ENCODE measurements around the gene BACH2.

The BACH2 gene

GRCh38 chr6:90179190-90180169 lies 117.2 kb downstream of the BACH2 start:
- H3K4me3 ChIP-seq (ENCODE audit: low read depth, low read length): no peak overlapping the region
- H3K36me3 ChIP-seq (ENCODE audit: control insufficient read depth, insufficient read depth, low read length): no peaks in the 10 kb centered on the region
- no peaks in the 10 kb centered on the region for H3K9me3 ChIP-seq (ENCODE audit: control insufficient read depth, insufficient read depth, low read depth, low read length)
- no peaks in the 10 kb centered on the region for H3K27me3 ChIP-seq (ENCODE audit: control insufficient read depth, insufficient read depth, low read length)
- no peak overlapping the region for H3K9ac ChIP-seq (ENCODE audit: low read length)
- H3K27ac ChIP-seq (ENCODE audit: low read depth, low read length): no peak overlapping the region
- H3K4me1 ChIP-seq (ENCODE audit: control insufficient read depth, insufficient read depth, low read length): peaks cover 5% of the 10 kb centered on the region; the same call in 1 of the 2 replicates

DNA sequence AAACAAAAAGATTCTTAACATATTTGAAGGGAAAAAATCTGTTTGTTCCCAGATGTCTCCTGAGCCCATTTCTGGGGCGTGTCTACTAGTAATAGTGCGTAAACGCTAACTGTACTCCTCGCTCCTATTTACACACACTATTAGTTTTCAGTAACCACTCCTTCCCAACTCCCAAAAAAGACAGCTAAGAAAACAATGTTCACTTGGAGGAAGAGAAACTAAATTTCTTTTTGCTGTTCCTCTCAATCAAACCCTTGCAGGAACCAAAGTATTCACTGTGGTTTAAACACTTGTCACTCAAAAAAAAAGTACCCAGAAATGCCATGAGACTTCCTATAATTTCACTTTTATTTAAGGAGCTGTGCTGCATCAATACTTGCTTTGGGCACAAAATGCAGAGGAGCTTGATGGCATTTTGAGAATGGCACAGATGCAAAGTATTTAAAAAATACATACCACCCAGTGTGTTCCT lies 118.2 kb downstream of the BACH2 start:
- no peak overlapping the region for H3K27ac ChIP-seq (ENCODE audit: low read depth, low read length)
- 0 out of 2 replicates have a peak, but pooled peaks cover 5% of the 10 kb centered on the region for H3K4me1 ChIP-seq (ENCODE audit: control insufficient read depth, insufficient read depth, low read length)
- no peaks in the 10 kb centered on the region for H3K9me3 ChIP-seq (ENCODE audit: control insufficient read depth, insufficient read depth, low read depth, low read length)
- H3K27me3 ChIP-seq (ENCODE audit: control insufficient read depth, insufficient read depth, low read length): no peaks in the 10 kb centered on the region
- no peaks in the 10 kb centered on the region for H3K36me3 ChIP-seq (ENCODE audit: control insufficient read depth, insufficient read depth, low read length)
- H3K9ac ChIP-seq (ENCODE audit: low read length): no peak overlapping the region
- H3K4me3 ChIP-seq (ENCODE audit: low read depth, low read length): no peak overlapping the region

GRCh38 chr6:90177544-90178383 lies 118.9 kb downstream of the BACH2 start:
- H3K4me1 ChIP-seq (ENCODE audit: control insufficient read depth, insufficient read depth, low read length): 0 out of 2 replicates have a peak, but pooled peaks cover 5% of the 10 kb centered on the region
- H3K36me3 ChIP-seq (ENCODE audit: control insufficient read depth, insufficient read depth, low read length): no peaks in the 10 kb centered on the region
- no peak overlapping the region for H3K27ac ChIP-seq (ENCODE audit: low read depth, low read length)
- H3K9me3 ChIP-seq (ENCODE audit: control insufficient read depth, insufficient read depth, low read depth, low read length): no peaks in the 10 kb centered on the region
- H3K9ac ChIP-seq (ENCODE audit: low read length): no peak overlapping the region
- no peaks in the 10 kb centered on the region for H3K27me3 ChIP-seq (ENCODE audit: control insufficient read depth, insufficient read depth, low read length)
- H3K4me3 ChIP-seq (ENCODE audit: low read depth, low read length): no peak overlapping the region

GRCh38 chr6:90175627-90176538 lies 120.8 kb downstream of the BACH2 start:
- Histone ChIP-seq H3K4me3 (ENCODE audit: low read depth, low read length) (no peak overlapping the region), H3K9ac (ENCODE audit: low read length) (no peak overlapping the region), H3K36me3 (ENCODE audit: control insufficient read depth, insufficient read depth, low read length) (no peaks in the 10 kb centered on the region), H3K9me3 (ENCODE audit: control insufficient read depth, insufficient read depth, low read depth, low read length) (no peaks in the 10 kb centered on the region), H3K27me3 (ENCODE audit: control insufficient read depth, insufficient read depth, low read length) (no peaks in the 10 kb centered on the region), H3K27ac (ENCODE audit: low read depth, low read length) (no peak overlapping the region), H3K4me1 (ENCODE audit: control insufficient read depth, insufficient read depth, low read length) (0 out of 2 replicates have a peak, but pooled peaks cover 5% of the 10 kb centered on the region)

GRCh38 chr6:90173262-90173925 lies 123.2 kb downstream of the BACH2 start:
- Histone ChIP-seq H3K36me3 (ENCODE audit: control insufficient read depth, insufficient read depth, low read length) (no peaks in the 10 kb centered on the region), H3K27me3 (ENCODE audit: control insufficient read depth, insufficient read depth, low read length) (no peaks in the 10 kb centered on the region), H3K4me1 (ENCODE audit: control insufficient read depth, insufficient read depth, low read length) (0 out of 2 replicates have a peak, but pooled peaks cover 5% of the 10 kb centered on the region), H3K9me3 (ENCODE audit: control insufficient read depth, insufficient read depth, low read depth, low read length) (no peaks in the 10 kb centered on the region), H3K9ac (ENCODE audit: low read length) (no peak overlapping the region), H3K27ac (ENCODE audit: low read depth, low read length) (no peak overlapping the region), H3K4me3 (ENCODE audit: low read depth, low read length) (no peak overlapping the region)

- no peaks in the 10 kb centered on the region for H3K9me3 ChIP-seq (ENCODE audit: control insufficient read depth, insufficient read depth, low read depth, low read length)
- 0 out of 2 replicates have a peak, but pooled peaks cover under 1% of the 10 kb centered on the region for H3K4me1 ChIP-seq (ENCODE audit: control insufficient read depth, insufficient read depth, low read length)
- no peak overlapping the region for H3K27ac ChIP-seq (ENCODE audit: low read depth, low read length)
- no peaks in the 10 kb centered on the region for H3K36me3 ChIP-seq (ENCODE audit: control insufficient read depth, insufficient read depth, low read length)
- H3K9ac ChIP-seq (ENCODE audit: low read length): no peak overlapping the region
- no peaks in the 10 kb centered on the region for H3K27me3 ChIP-seq (ENCODE audit: control insufficient read depth, insufficient read depth, low read length)
- H3K4me3 ChIP-seq (ENCODE audit: low read depth, low read length): no peak overlapping the region
These were observed 126.0 kb downstream of the BACH2 start for GRCh38 chr6:90170601-90171000.

DNA sequence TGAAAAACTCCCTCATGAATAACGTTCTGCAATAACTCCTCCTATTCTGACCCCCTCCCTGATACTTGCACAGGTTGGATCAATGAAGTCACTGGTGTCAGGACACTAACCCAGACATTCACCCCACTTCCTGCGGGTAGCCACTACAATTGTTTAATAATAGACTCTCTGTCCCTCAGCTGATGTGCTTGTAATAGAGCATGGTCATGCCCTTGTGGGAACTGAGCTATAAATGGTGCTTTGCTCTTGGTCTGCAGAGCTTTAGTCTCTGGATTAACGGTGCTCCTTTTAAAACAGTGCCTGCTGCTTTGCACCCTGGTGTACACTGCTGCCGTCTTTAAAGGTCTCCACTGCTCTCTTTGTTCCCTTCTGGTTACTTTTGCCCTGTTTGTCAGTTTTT lies 127.3 kb downstream of the BACH2 start:
- Histone ChIP-seq H3K27me3 (ENCODE audit: control insufficient read depth, insufficient read depth, low read length) (no peaks in the 10 kb centered on the region), H3K9ac (ENCODE audit: low read length) (no peak overlapping the region), H3K36me3 (ENCODE audit: control insufficient read depth, insufficient read depth, low read length) (no peaks in the 10 kb centered on the region), H3K4me1 (ENCODE audit: control insufficient read depth, insufficient read depth, low read length) (no peaks in the 10 kb centered on the region), H3K9me3 (ENCODE audit: control insufficient read depth, insufficient read depth, low read depth, low read length) (no peaks in the 10 kb centered on the region), H3K27ac (ENCODE audit: low read depth, low read length) (no peak overlapping the region), H3K4me3 (ENCODE audit: low read depth, low read length) (no peak overlapping the region)

- Histone ChIP-seq H3K27ac (ENCODE audit: low read depth, low read length) (no peak overlapping the region), H3K4me1 (ENCODE audit: control insufficient read depth, insufficient read depth, low read length) (no peaks in the 10 kb centered on the region), H3K27me3 (ENCODE audit: control insufficient read depth, insufficient read depth, low read length) (no peaks in the 10 kb centered on the region), H3K4me3 (ENCODE audit: low read depth, low read length) (no peak overlapping the region), H3K9me3 (ENCODE audit: control insufficient read depth, insufficient read depth, low read depth, low read length) (no peaks in the 10 kb centered on the region), H3K36me3 (ENCODE audit: control insufficient read depth, insufficient read depth, low read length) (no peaks in the 10 kb centered on the region), H3K9ac (ENCODE audit: low read length) (no peak overlapping the region)
These were observed 127.9 kb downstream of the BACH2 start for GRCh38 chr6:90168693-90169131.

GRCh38 chr6:90167514-90168379 lies 128.9 kb downstream of the BACH2 start:
- Histone ChIP-seq H3K9me3 (ENCODE audit: control insufficient read depth, insufficient read depth, low read depth, low read length) (no peaks in the 10 kb centered on the region), H3K27me3 (ENCODE audit: control insufficient read depth, insufficient read depth, low read length) (no peaks in the 10 kb centered on the region), H3K9ac (ENCODE audit: low read length) (no peak overlapping the region), H3K36me3 (ENCODE audit: control insufficient read depth, insufficient read depth, low read length) (no peaks in the 10 kb centered on the region), H3K4me3 (ENCODE audit: low read depth, low read length) (no peak overlapping the region), H3K27ac (ENCODE audit: low read depth, low read length) (no peak overlapping the region), H3K4me1 (ENCODE audit: control insufficient read depth, insufficient read depth, low read length) (no peaks in the 10 kb centered on the region)

All from HUES6 (cell line).